Lung (tissue), 12 donors: ENCODE results near the gene NUDT9. TPM values are rescaled to one million over a fixed set of nuclear protein-coding genes. Genes with fewer than 3 reads are reported as not detected.
A peak's percentile ranks its signal among the peaks of the same experiment; 100 is the strongest.
"Not testable (repeated sequence)": the region's sequence is repeated elsewhere in the genome, so short reads cannot be mapped to it uniquely, and the experiment has no call there.

Source experiments
- ATAC-seq: fragments of 200-7000 bp; cut with Tn5 transposase; one replicate; pipeline ENCODE4 v1.9.1; 2020; ENCODE audit warnings: moderate number of reproducible peaks; ENCODE audit not compliant: insufficient read depth, low FRiP score
- DNase-seq, 3 donors: peaks; one replicate each; pipeline ENCODE4 v3.0.0-alpha.2; 2013 to 2017
- H3K27ac ChIP-seq, 2 donors: one replicate each; pipeline ENCODE4 v1.5.1; 2013; ENCODE audit warnings: mild to moderate bottlenecking in 2 of 2, moderate library complexity in 2 of 2, control low read depth in 1 of 2, inconsistent platforms in 1 of 2, low read depth in 1 of 2, low read length in 1 of 2
- H3K27me3 ChIP-seq, 3 donors: one replicate each; pipeline ENCODE4 v1.5.1; 2013; ENCODE audit warnings: low read length in 2 of 3; ENCODE audit not compliant: control insufficient read depth in 3 of 3, insufficient read depth in 3 of 3
- H3K36me3 ChIP-seq, 4 donors: one replicate each; pipeline ENCODE4 v1.5.1; 2013; ENCODE audit warnings: low read length in 4 of 4, mild to moderate bottlenecking in 1 of 4, moderate library complexity in 1 of 4; ENCODE audit not compliant: control insufficient read depth in 4 of 4, insufficient read depth in 4 of 4
- H3K4me1 ChIP-seq, 5 donors: one replicate each; pipeline ENCODE4 v1.5.1; 2013; ENCODE audit warnings: low read length in 5 of 5, mild to moderate bottlenecking in 2 of 5, moderate library complexity in 1 of 5; ENCODE audit not compliant: control insufficient read depth in 5 of 5, insufficient read depth in 5 of 5
- H3K4me3 ChIP-seq: one replicate; pipeline ENCODE4 v1.5.1; 2013; ENCODE audit warnings: mild to moderate bottlenecking, control low read depth, moderate library complexity
- H3K9ac ChIP-seq, 2 donors: one replicate each; pipeline ENCODE4 v1.5.1; 2013; ENCODE audit warnings: low read length in 2 of 2, control low read depth in 1 of 2; ENCODE audit not compliant: insufficient read depth in 1 of 2
- H3K9me3 ChIP-seq, 4 donors: one replicate each; pipeline ENCODE4 v1.5.1; 2013; ENCODE audit warnings: low read length in 3 of 4, mild to moderate bottlenecking in 1 of 4, moderate library complexity in 1 of 4; ENCODE audit not compliant: control insufficient read depth in 4 of 4, insufficient read depth in 3 of 4
- CTCF ChIP-seq: IDR thresholded peaks from 2 replicates; pipeline ENCODE4 v1.5.1; 2012; ENCODE audit warnings: mild to moderate bottlenecking; ENCODE audit errors: control extremely low read depth, extremely low read depth
- WGBS, 2 donors: extraction: QIAGEN DNeasy Blood & Tissue Kit; methylation state at CpG; one replicate each; pipeline ENCODE4 v1.1.7; 2013; 5-methylcytosine and 5-hydroxymethylcytosine counted together
- polyA plus RNA-seq, 2 donors: library from polyadenylated mRNA; stranded (reverse); fragments of 200-250 nt; gene quantifications; one replicate each; pipeline ENCODE4 v1.2.1, GENCODE V29; 2013
- total RNA-seq, 2 donors: library from RNA; depleted of rRNA in 1 of 2; stranded (reverse); fragments of >200 nt in 1 of 2; gene quantifications; one replicate each; pipeline ENCODE4 v1.2.1, GENCODE V29; 2014 to 2021
- donor health status: control.
- donor health status: control.
- donor health status: Bipolar disorder and iron deficiency.
- donor health status: healthy.
- donor health status: DM: yes; HTN: yes; CAD: no.

Gene NUDT9
- total and polyA plus RNA-seq, 4 donors: 20.1 to 72.8 (median 32.6) TPM

- no peaks in the 10 kb centered on the region for H3K36me3 ChIP-seq
- peaks cover 0 to 27% (median 0%) of the 10 kb centered on the region in 5 donors for H3K4me1 ChIP-seq
- no peak overlapping the region for H3K4me3 ChIP-seq
- no peaks in the 10 kb centered on the region for H3K27me3 ChIP-seq
- DNase-seq: no peak
- no peak for ATAC-seq
- H3K27ac ChIP-seq: no peak overlapping the region
- H3K9me3 ChIP-seq: no peaks in the 10 kb centered on the region
- TF ChIP-seq CTCF: no peak
- no peak overlapping the region for H3K9ac ChIP-seq
- WGBS, 2 donors: 19 to 57% methylated on average over 6 of the region's 6 CpGs
Measured at GRCh38 chr4:87406462-87406861, 15.9 kb upstream of the NUDT9 start.

- not testable (repeated sequence) for H3K27ac ChIP-seq, H3K9ac ChIP-seq, H3K4me3 ChIP-seq, H3K36me3 ChIP-seq, H3K9me3 ChIP-seq, ATAC-seq, H3K27me3 ChIP-seq
- WGBS, 2 donors: 55 to 67% methylated on average over 4 of the region's 4 CpGs
- DNase-seq: peak in 1 of 3 donors; percentile 45
- peaks cover 0 to 27% (median 0%) of the 10 kb centered on the region in 5 donors for H3K4me1 ChIP-seq
Measured at GRCh38 chr4:87406902-87407301, 15.5 kb upstream of the NUDT9 start.

- Histone ChIP-seq H3K27me3 (no peaks in the 10 kb centered on the region), H3K36me3 (no peaks in the 10 kb centered on the region), H3K9me3 (peaks cover 0 to 4% (median under 1%) of the 10 kb centered on the region in 4 donors), H3K4me3 (no peak overlapping the region), H3K27ac (no peak overlapping the region), H3K4me1 (peaks cover 0 to 19% (median 0%) of the 10 kb centered on the region in 5 donors), H3K9ac (no peak overlapping the region)
- no peak for ATAC-seq
- no peak for TF ChIP-seq CTCF
- no peak for DNase-seq
- 58 to 78% methylated on average over 3 of the region's 3 CpGs for WGBS, 2 donors
Measured at GRCh38 chr4:87409420-87409939, 12.9 kb upstream of the NUDT9 start.

- Histone ChIP-seq H3K36me3 (no peaks in the 10 kb centered on the region), H3K4me1 (peaks cover 0 to 17% (median 0%) of the 10 kb centered on the region in 5 donors), H3K27me3 (no peaks in the 10 kb centered on the region), H3K4me3 (no peak overlapping the region), H3K9me3 (peaks cover 0 to 4% (median under 1%) of the 10 kb centered on the region in 4 donors), H3K9ac (no peak overlapping the region), H3K27ac (no peak overlapping the region)
- no peak for TF ChIP-seq CTCF
- ATAC-seq (no peak), DNase-seq (peak in 2 of 3 donors; percentile 26 to 48)
- WGBS, 2 donors: 43 to 64% methylated on average over 2 of the region's 2 CpGs
Measured at GRCh38 chr4:87410157-87410556, 12.2 kb upstream of the NUDT9 start.
